HepG2 (cell line): ENCODE data around the gene PIK3CD. TPM values are rescaled to one million over a fixed set of nuclear protein-coding genes. Genes with fewer than 3 reads are reported as not detected.

Experiments
- ADNP ChIP-seq: sonication (generic); formaldehyde crosslinking; IDR thresholded peaks from 2 replicates; pipeline ENCODE4 v1.4.0; 2020; ENCODE audit warnings: missing genetic modification reagents
- BORCS8-MEF2B ChIP-seq: sonication (generic); formaldehyde crosslinking; IDR thresholded peaks from 2 replicates; pipeline ENCODE4 v1.8.0; 2022; ENCODE audit warnings: mild to moderate bottlenecking, missing genetic modification reagents
- HCFC1 ChIP-seq: fragments of 150-350 bp; IDR thresholded peaks from 2 replicates; pipeline ENCODE4 v1.6.1; 2014; ENCODE audit warnings: low read depth, low read length
- IKZF1 ChIP-seq: fragments of 450-650 bp; IDR thresholded peaks from 2 replicates; pipeline ENCODE4 v1.7.1; 2016
- ISL2 ChIP-seq: sonication (generic); formaldehyde crosslinking; IDR thresholded peaks from 2 replicates; pipeline ENCODE4 v1.5.0; 2020; ENCODE audit warnings: missing genetic modification reagents
- NFYB ChIP-seq: sonication (generic); formaldehyde crosslinking; IDR thresholded peaks from 2 replicates; pipeline ENCODE4 v1.4.0; 2020; ENCODE audit warnings: missing genetic modification reagents
- PHF20 ChIP-seq: sonication (generic); formaldehyde crosslinking; IDR thresholded peaks from 2 replicates; pipeline ENCODE4 v1.5.0; 2020; ENCODE audit warnings: mild to moderate bottlenecking, missing genetic modification reagents
- ZBTB40 ChIP-seq, 2 experiments: fragments of 450-650 bp in 1 of 2; sonication (generic) in 1 of 2; formaldehyde crosslinking in 1 of 2; IDR thresholded peaks; 2 replicates each; pipeline versions ENCODE4 v1.6.1 to v1.8.0; 2016 to 2022; ENCODE audit warnings: antibody characterized with exemption in 1 of 2, mild to moderate bottlenecking in 1 of 2, missing genetic modification reagents in 1 of 2
- ZNF124 ChIP-seq: sonication (generic); formaldehyde crosslinking; IDR thresholded peaks from 2 replicates; pipeline ENCODE4 v1.4.0; 2020; ENCODE audit warnings: missing genetic modification reagents
- ZNF143 ChIP-seq: sonication (generic); formaldehyde crosslinking; IDR thresholded peaks from 2 replicates; pipeline ENCODE4 v1.4.0; 2020; ENCODE audit warnings: missing genetic modification reagents
- ZNF484 ChIP-seq: sonication (generic); formaldehyde crosslinking; IDR thresholded peaks from 2 replicates; pipeline ENCODE4 v1.5.1; 2020; ENCODE audit warnings: mild to moderate bottlenecking, low read depth, missing genetic modification reagents, borderline replicate concordance
- ZNF550 ChIP-seq: sonication (generic); formaldehyde crosslinking; IDR thresholded peaks from 2 replicates; pipeline ENCODE4 v1.4.0; 2020; ENCODE audit warnings: mild to moderate bottlenecking, missing genetic modification reagents, borderline replicate concordance
- ZNF569 ChIP-seq: sonication (generic); formaldehyde crosslinking; IDR thresholded peaks from 2 replicates; pipeline ENCODE4 v1.5.0; 2020; ENCODE audit warnings: mild to moderate bottlenecking, missing genetic modification reagents, moderate library complexity, borderline replicate concordance
- ZNF7 ChIP-seq: IDR thresholded peaks from 2 replicates; pipeline ENCODE4 v1.6.1; 2016; ENCODE audit warnings: missing biosample characterization, missing genetic modification reagents
- polyA plus RNA-seq, 8 experiments: library from polyadenylated mRNA; depleted of rRNA in 3 of 8; stranded (reverse) in 7 of 8; unstranded in 1 of 8; fragments of >200 nt; fragmentation: Illumina TruSeq in 4 of 8; extraction: Trizol in 4 of 8; gene quantifications; 2 replicates each; pipeline versions ENCODE4 v1.2.1 to v1.2.3, GENCODE V29; 2011 to 2016; ENCODE audit warnings: low read depth in 4 of 8, missing spikeins in 1 of 8, mixed read lengths in 1 of 8; ENCODE audit not compliant: insufficient read depth in 1 of 8
- total RNA-seq, 5 experiments: library from RNA; depleted of rRNA; stranded (reverse); fragments of >200 nt; fragmentation: Illumina TruSeq; extraction: Trizol; gene quantifications; 2 replicates each; pipeline ENCODE4 v1.2.3, GENCODE V29; 2016; ENCODE audit warnings: low read depth in 1 of 5
- TF ChIP-seq, protein P1 (sequence below): sonication (generic); formaldehyde crosslinking; IDR thresholded peaks from 2 replicates; pipeline ENCODE4 v1.4.0; 2020; ENCODE audit warnings: low read depth, mild to moderate bottlenecking, missing genetic modification reagents
- TF ChIP-seq, protein P2 (sequence below): sonication (generic); formaldehyde crosslinking; IDR thresholded peaks from 2 replicates; pipeline ENCODE4 v1.5.0; 2020; ENCODE audit warnings: mild to moderate bottlenecking, missing genetic modification reagents, borderline replicate concordance

PIK3CD gene
- total and polyA plus RNA-seq, 2 of the 13 experiments (the other 11 are each of a cell fraction or from before 2014, with no cell fraction given) = 7.1 to 10.0 TPM

DNA sequence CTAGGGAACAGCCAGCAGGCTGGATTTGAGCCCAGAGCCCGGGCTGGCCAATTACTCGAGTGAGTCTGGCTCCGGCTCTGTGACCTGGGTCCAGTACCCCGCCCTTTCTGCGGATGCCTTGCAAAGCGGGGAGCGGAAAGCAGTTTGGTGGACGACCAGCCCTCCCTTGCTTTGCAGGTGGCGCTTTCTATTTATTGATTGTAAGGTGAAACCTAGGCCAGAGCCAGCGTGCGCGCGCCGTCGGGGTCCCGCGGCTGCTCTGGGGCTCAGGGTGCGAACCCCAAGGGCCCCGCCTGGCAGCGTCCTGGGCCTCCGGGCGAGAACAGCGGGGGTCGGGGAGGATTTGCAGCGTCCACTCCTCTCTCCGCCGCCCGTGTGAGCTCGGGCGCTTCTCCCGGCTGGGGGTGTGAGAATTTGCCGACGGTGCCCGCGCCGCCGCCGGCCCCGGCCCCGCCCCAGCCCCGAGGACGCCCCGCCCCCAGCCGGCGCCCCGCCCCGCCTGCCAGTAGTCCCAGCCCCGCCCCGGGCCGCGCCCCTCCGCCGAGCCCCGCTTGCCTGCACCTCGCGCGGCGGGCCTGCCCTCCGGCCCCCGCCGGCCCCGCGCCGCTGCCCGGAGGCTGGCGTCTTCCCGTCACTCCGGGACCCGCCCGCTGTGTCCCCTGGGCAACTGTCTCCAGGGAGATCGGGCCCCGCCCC is 37.6 kb downstream of the PIK3CD start (continued):
- no peak for TF ChIP-seq ZBTB40 (IDR thresholded peaks at IDR 0.05)
- no peak for TF ChIP-seq ZBTB40 (CRISPR knock-in tag; IDR thresholded peaks at IDR 0.05)
- no peak for TF ChIP-seq ZNF569 (CRISPR knock-in tag)
- TF ChIP-seq ZNF550 (CRISPR knock-in tag) = no peak
- TF ChIP-seq BORCS8-MEF2B (CRISPR knock-in tag) = no peak
- no peak for TF ChIP-seq ADNP (CRISPR knock-in tag)
- no peak for TF ChIP-seq NFYB
- TF ChIP-seq, protein P1, sequence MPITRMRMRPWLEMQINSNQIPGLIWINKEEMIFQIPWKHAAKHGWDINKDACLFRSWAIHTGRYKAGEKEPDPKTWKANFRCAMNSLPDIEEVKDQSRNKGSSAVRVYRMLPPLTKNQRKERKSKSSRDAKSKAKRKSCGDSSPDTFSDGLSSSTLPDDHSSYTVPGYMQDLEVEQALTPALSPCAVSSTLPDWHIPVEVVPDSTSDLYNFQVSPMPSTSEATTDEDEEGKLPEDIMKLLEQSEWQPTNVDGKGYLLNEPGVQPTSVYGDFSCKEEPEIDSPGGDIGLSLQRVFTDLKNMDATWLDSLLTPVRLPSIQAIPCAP (CRISPR knock-in tag) = no peak
- no peak for TF ChIP-seq IKZF1
- TF ChIP-seq, protein P2, sequence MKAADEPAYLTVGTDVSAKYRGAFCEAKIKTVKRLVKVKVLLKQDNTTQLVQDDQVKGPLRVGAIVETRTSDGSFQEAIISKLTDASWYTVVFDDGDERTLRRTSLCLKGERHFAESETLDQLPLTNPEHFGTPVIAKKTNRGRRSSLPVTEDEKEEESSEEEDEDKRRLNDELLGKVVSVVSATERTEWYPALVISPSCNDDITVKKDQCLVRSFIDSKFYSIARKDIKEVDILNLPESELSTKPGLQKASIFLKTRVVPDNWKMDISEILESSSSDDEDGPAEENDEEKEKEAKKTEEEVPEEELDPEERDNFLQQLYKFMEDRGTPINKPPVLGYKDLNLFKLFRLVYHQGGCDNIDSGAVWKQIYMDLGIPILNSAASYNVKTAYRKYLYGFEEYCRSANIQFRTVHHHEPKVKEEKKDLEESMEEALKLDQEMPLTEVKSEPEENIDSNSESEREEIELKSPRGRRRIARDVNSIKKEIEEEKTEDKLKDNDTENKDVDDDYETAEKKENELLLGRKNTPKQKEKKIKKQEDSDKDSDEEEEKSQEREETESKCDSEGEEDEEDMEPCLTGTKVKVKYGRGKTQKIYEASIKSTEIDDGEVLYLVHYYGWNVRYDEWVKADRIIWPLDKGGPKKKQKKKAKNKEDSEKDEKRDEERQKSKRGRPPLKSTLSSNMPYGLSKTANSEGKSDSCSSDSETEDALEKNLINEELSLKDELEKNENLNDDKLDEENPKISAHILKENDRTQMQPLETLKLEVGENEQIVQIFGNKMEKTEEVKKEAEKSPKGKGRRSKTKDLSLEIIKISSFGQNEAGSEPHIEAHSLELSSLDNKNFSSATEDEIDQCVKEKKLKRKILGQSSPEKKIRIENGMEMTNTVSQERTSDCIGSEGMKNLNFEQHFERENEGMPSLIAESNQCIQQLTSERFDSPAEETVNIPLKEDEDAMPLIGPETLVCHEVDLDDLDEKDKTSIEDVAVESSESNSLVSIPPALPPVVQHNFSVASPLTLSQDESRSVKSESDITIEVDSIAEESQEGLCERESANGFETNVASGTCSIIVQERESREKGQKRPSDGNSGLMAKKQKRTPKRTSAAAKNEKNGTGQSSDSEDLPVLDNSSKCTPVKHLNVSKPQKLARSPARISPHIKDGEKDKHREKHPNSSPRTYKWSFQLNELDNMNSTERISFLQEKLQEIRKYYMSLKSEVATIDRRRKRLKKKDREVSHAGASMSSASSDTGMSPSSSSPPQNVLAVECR = peak; percentile 30; the same call in 1 of the 2 replicates
- TF ChIP-seq ZNF143 (CRISPR knock-in tag) = no peak
- no peak for TF ChIP-seq ZNF484 (CRISPR knock-in tag)
- no peak for TF ChIP-seq ZNF124
- no peak for TF ChIP-seq PHF20 (CRISPR knock-in tag)
- no peak for TF ChIP-seq HCFC1
- no peak for TF ChIP-seq ZNF7 (CRISPR knock-in tag)
- TF ChIP-seq ISL2 (CRISPR knock-in tag) = no peak
